Activated CD8-positive, alpha-beta memory T cell treated with anti-CD3 and anti-CD28 coated beads for 1 hour (primary cell): ENCODE results near the gene IGSF9.
A peak's percentile ranks its signal among the peaks of the same experiment; 100 is the strongest.

ENCODE experiments used
- DNase-seq, 2 donors: peaks; one replicate each; pipeline ENCODE4 v3.0.0-alpha.2; 2020; ENCODE audit warnings: low read depth in 1 of 2; ENCODE audit errors: extremely low read depth in 1 of 2

Gene IGSF9

GRCh38 chr1:159933347-159933746 is 12.1 kb downstream of the IGSF9 start:
- no peak for DNase-seq

GRCh38 chr1:159932296-159933285 is 12.8 kb downstream of the IGSF9 start:
- DNase-seq = no peak

GRCh38 chr1:159931795-159932173 is 13.6 kb downstream of the IGSF9 start:
- no peak for DNase-seq

- DNase-seq = no peak
Observed at GRCh38 chr1:159931101-159931794, 14.2 kb downstream of the IGSF9 start.

- DNase-seq = no peak
Observed at GRCh38 chr1:159930634-159931033, 14.8 kb downstream of the IGSF9 start.

GRCh38 chr1:159930216-159930615 is 15.2 kb downstream of the IGSF9 start:
- no peak for DNase-seq

GRCh38 chr1:159929155-159930051 is 16.0 kb downstream of the IGSF9 start:
- no peak for DNase-seq

GRCh38 chr1:159928491-159929050 is 16.8 kb downstream of the IGSF9 start:
- no peak for DNase-seq

GRCh38 chr1:159927849-159928431 is 17.5 kb downstream of the IGSF9 start:
- no peak for DNase-seq

- DNase-seq = no peak
Observed at GRCh38 chr1:159927211-159927848, 18.1 kb downstream of the IGSF9 start.

GRCh38 chr1:159925719-159926078 is 19.7 kb downstream of the IGSF9 start:
- no peak for DNase-seq

GRCh38 chr1:159924791-159925718 is 20.4 kb downstream of the IGSF9 start, which contains the start of gene TAGLN2:
TAGLN2 (minus strand) TSS chr1:159925507; CDS start chr1:159920509, 4,998 bp downstream.
- peak; percentile 76 to 83 for DNase-seq

- peak; percentile 38 to 48 for DNase-seq
Observed at GRCh38 chr1:159924025-159924790, 21.2 kb downstream of the IGSF9 start.

- DNase-seq = peak; percentile 75 to 92
Observed at GRCh38 chr1:159923203-159924024, 22.0 kb downstream of the IGSF9 start.

GRCh38 chr1:159922511-159923202 is 22.8 kb downstream of the IGSF9 start:
- DNase-seq = no peak

GRCh38 chr1:159921700-159922504 is 23.5 kb downstream of the IGSF9 start:
- DNase-seq = no peak
